ENCODE measurements around the gene OBP2A. TPM values are rescaled to one million over a fixed set of nuclear protein-coding genes. Genes with fewer than 3 reads are reported as not detected.
"Not testable (repeated sequence)": the region's sequence is repeated elsewhere in the genome, so short reads cannot be mapped to it uniquely, and the experiment has no call there.

OBP2A gene, protein sequence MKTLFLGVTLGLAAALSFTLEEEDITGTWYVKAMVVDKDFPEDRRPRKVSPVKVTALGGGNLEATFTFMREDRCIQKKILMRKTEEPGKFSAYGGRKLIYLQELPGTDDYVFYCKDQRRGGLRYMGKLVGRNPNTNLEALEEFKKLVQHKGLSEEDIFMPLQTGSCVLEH
- total RNA-seq (2014; rRNA removed; shearing (Covaris generic)) = not detected in 2 replicates

DNA sequence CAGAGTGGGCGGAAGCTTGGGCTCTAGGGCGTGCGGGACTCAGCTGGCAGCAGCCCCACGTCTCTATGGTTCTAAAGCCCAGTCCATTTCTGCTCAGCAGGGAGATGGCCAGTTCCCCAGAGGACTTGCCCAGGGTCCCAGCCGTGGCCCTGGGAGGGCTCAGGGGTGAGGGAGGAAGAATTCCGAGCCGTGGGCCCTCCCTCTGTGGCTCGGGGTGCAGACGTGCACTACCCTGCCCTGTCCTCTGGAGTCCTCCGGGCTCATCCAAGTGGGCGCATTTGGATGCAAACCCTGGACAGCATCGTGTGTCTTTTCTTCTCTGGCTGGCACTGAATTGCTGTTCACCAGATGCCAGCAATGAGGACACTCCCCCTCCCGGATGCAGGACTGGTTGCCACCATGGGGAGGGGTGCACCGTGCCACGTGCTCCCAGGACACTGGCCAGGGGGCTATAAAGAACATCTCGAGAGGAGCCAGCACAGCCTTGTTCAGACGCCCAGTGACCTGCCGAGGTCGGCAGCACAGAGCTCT is at the start of gene OBP2A:
Gene OBP2A (plus strand): TSS at position 481 of the 531 bp plus-strand sequence. CDS start 55 bp downstream, outside the sequence.
- not testable (repeated sequence) for DNase-seq (ENCODE audit: low spot score)

DNA sequence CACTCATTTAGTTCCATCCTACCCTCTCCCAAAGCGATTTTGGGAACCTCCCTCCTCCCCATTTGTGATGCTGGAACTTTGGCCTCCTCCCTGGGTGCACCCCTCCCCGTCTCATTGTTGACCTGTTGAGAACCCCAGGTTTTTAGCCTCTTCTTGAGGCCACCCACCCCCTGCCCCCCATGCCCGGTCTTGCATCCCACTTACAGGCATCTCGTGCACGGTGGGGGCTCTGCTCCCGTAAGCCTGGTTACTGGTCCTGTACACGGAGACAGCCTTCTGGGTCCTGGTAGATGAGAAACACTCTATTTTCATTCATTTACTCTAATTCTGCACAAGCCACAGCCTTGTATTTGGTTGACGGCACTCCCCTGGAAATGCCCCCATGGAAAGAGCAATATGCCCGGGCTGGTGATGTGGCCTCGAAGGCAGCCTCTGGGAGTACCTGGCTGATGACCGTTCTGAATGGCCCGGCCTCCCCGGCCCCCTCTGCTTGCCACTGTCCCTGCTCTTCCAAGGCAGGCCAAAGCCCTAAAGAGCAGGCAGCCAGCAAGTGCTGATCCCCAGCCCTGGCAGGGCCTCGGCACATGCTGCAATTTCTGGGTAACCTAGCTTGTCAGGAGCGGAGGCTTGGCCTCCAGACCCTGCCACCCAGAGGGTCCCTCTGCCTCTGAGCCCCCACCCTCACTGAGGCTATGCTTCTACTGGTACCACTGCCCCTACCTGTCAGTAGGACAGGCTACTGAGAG is 47.4 kb upstream of the OBP2A start:
- DNase-seq (ENCODE audit: low spot score) = no peak

DNA sequence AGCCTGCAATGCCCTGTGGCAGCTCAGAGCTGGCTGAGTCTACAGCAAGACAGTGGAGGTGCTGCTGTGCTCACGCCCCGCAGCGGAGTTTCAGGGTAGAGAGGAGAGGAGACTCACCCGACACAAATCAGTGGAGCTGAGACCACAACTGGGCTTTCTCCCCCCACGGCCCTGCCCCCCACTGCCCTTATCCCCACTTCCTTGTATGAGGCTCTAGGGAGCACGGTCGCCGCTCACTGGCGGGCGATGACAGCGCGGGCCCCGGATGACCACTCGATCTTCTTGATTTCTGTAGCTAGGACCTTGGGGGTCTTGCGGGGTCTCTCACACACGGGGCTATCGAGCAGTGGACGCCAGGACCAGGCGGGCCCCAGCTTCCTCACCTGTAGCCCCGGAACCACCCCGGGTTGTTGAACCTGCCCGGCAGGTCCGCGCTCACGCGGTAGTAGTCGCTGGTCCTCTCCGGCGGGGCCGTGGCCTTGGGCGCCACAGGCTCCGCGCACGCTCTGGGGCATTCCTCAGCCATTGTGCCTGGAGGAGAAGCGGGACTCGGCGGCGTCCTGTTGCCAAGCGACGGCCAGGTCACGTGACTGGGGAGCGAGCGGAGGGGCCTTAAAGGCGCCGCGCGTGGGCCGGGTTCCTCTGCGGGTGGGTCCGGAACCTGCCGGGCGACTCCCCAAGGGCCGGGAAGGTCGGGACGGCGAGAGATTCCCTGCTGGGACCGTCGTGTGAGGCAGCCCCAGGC is 46.4 kb upstream of the OBP2A start:
- DNase-seq (ENCODE audit: low spot score) = peak; percentile 87

DNA sequence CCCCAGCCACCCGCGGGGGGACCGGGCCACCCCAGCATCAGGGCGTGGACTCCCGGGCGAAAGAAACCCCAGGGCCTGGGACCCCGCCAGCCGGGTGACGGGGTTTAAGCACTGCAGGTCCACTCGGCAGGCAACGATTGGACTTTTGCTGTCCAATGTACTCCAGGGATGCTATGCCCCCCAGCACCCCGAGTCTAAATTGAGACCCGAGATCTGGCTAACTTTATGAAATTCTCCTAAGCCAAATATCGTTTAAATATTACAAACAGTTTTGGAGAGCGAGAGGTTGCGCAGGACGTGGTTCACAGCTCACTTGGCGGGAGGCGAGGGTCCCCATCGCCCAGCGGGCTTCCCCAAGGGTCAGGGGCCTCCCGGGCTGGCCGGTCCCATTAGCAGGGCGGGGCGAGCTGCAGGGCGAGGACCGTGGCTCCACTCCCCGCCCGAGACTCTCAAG is 45.8 kb upstream of the OBP2A start:
- DNase-seq (ENCODE audit: low spot score) = peak; percentile 27

DNA sequence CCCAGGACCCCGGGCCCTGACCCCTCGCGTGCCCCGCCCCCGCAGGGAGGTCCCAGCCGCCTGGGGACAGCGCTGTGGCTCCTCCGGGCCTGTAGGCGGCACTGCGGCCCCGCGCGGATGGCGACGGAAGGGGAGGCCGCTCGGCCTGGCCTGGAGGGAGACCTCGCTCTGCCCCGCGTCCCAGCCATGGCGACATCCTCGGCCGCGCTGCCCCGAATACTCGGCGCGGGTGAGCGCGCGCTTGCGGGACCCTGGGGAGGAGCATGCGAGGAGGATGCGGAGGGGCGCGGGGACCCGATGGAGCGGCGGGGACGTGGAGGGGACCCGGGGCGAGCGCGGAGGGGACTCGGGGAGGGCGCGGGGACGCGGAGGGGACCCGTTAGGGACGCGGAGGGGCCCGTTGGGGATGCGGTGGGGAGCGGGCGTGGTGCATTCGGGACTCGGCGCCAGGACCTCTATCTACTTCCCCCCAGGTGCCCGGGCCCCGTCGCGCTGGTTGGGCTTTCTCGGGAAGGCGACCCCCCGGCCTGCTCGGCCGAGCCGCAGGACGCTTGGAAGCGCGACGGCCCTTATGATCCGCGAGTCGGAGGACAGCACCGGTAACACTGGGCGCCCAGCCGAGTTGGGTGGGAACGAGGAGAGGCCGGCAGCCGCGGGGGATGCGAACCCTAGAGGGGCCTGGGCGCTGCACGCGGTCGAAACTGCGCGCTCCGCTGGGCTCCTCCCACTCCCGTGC is 45.2 kb upstream of the OBP2A start, which contains the start of gene MRPS2:
Gene MRPS2 (plus strand): TSS at position 158 of the 736 bp plus-strand sequence. CDS start 29 bp downstream, at position 187.
- DNase-seq (ENCODE audit: low spot score) = peak; percentile 80

DNA sequence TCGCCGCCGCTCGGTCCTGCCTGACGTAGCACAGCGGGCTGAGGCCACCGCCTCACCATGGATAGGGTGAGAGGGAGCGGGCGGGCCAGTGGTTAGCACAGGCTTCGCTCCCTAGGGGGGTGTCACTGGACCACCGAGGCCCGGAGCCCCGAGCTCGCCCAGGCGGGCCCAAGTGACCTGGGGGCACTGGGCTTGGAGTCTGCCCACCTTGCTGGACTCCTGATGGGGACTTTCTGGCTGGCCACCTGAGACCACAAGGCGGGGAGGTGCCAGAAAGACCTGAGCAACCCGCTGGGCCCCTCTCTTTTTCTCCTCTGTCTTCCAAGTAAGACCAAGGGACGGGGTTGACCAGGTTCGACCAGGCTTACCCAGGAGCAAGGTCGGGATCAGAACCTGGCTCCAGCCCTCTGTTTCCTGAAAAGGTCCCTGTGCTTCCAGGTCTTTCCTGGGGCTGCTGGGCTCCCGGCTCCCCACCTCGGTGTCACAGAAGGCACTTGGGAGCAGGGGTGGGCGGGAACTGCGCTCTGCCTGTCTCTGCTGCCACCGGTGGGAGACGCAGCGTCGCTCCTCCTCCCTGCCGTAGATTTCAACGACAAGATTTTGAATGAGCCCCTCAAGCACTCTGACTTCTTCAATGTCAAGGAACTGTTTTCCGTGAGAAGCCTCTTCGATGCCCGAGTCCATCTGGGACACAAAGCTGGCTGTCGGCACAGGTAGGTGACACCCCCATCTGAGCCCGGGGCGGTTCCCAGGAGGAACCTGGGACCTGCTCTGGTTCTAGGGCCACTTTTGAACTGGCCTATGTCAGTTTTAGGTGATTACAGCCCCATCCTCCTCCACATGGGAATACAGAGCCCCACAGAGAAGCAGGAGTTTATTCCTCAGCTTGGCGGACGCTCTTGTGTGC is 44.4 kb upstream of the OBP2A start:
- no peak for DNase-seq (ENCODE audit: low spot score)

DNA sequence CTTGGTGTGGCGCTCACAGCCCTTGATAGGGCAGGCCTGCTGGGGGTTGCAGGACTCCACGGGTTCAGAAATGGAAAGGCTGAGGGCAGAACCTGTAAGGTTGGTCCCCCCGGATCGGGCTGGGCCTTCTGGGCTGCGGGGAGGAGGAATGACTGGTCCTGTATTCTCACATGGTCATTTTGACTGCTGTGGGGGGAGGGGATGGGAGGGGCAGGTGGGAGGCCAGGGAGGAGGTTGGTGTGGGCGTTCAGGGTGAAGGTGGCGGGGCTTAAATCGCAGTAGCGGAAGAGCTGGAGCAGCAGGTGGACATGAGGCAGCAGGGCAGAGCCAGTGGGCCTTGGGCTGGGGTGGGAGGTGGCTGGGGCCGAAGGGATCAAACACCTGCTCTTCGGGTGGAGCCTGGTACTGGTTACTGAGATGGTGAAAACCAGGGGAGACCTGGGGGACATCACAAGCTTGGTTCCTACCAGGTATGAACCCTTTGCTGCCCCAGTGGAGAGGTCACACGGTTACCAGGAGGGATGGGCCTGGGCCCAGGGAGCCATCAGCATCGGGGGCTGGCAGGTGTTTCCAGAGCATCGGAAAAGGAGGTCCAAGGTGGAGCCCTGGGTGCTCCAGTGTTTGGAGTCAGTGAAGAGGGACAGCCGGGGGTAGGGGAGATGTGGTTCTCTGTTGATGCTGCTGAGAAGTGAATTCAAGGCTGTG is 43.6 kb upstream of the OBP2A start:
- DNase-seq (ENCODE audit: low spot score) = no peak

DNA sequence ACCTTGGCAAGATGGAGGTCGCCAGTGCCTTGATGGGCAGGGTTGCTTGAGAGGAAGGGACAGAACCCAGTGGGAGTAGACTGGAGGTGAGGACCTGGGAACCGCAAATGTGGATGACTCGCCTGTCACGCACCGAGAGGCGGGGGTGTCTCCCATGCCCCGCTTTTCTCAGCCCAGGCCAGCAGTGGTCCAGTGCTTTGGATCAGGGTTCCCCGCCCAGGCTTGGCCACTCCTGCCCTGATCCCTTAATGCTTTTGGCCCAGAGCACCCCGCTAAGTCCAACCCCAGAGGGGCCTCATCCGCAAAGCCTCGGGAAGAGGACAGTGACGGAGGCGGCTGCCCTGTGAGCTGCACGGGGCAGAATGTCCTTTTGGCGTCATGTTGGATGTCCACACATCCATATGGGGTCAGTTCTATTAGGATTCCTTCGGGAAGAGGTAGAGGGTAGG is 43.0 kb upstream of the OBP2A start:
- no peak for DNase-seq (ENCODE audit: low spot score)

DNA sequence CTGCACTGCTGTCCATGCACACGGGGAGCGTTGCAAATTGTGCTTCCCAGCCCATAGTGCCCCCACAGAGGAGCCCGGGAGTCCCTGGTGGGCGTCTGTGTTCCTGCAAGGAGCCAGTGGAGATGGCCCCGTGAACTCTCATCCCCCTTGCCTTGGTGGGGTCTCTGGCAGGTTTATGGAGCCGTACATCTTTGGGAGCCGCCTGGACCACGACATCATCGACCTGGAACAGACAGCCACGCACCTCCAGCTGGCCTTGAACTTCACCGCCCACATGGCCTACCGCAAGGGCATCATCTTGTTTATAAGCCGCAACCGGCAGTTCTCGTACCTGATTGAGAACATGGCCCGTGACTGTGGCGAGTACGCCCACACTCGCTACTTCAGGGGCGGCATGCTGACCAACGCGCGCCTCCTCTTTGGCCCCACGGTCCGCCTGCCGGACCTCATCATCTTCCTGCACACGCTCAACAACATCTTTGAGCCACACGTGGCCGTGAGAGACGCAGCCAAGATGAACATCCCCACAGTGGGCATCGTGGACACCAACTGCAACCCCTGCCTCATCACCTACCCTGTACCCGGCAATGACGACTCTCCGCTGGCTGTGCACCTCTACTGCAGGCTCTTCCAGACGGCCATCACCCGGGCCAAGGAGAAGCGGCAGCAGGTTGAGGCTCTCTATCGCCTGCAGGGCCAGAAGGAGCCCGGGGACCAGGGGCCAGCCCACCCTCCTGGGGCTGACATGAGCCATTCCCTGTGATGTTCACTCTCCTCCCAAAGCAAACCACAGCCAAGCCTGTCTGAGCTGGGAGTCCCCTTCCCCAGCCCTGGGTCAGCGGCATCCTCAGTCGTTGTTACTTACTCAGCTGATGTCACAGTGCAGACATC is 42.3 kb upstream of the OBP2A start:
- no peak for DNase-seq (ENCODE audit: low spot score)

DNA sequence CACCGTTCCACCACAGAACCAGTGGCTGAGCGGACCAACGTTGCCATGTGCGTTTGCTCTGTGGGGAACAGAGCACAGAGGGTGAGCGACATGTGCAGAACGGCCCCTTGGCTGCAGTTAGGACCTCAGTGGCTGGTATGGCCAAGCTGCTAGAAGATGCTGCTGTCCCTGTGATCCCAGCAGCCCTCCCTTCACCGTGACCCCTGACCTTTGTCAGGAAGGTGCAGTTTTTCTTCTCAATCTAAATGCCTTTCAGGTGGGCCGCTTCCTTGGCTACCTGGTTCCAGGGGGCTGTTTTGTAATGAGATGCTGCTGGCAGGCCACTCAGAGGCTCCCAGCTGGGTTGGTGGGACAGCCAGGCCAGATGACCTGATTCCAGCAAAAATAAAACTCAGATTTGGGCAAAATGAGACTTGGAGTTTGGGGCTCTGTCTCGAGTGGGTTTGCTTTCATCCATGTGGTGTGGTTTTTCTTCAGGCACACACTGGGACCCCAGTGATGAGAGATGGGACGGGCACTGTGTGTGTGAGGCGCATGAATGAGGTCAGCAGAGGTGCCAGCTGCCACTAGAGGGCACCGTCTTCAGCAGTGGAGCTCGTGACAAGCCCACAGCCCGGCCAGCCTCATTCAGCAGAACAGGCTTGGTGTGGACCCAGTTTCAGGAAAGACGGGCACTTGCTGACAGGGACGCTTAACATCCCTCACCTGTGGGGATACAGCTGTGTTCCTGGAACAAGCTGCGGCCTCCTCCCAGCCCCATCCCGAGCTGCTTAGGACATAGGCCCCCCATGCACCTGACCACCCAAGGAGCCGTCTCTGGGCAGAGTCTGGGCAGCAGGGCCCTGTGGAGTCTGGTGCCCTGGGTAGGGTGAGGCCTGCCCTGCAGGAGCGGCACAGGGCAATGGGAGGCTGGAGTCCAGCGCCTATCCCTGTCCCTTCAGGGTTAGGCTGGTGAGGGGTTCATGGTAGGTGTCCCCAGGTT is 41.4 kb upstream of the OBP2A start:
- DNase-seq (ENCODE audit: low spot score) = peak; percentile 71

DNA sequence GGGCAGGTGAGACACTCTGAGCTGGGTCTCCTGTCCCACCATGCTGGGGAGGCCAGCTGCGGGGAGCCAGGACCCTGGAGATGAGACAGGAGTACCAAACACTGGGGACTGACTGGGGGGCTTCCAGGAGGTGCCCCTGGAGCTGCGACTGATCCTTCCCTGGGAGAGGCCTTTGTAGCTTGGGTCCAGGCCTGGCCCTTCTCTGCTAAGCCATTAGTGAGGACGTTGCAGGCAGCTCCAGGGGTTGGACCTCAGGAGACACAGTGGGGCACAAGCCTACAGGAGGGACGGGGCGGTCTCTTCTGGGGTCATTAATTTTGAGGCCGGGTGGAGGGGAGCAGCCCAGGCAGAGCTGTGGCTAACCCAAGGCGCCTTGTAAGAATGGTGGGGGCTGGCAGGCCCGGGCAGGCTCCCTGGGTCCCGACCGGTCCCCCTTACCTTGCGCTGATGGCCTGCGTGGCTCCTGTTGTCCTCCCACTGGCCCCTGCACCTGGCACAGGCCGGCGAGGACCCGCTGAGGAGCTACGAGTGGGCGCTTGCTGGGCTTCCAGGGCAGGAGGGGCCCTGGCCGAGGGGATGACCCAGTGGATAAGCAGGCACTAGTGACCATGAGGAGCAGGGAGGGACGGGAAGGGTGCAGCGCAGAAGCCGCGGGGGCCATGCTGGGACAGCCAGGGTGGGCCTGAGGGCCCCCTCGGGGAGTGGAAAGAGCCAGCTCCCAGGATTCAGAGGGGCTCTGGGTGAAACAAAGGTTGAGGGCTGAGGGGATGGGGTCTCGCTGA is 40.3 kb upstream of the OBP2A start:
- DNase-seq (ENCODE audit: low spot score) = no peak

DNA sequence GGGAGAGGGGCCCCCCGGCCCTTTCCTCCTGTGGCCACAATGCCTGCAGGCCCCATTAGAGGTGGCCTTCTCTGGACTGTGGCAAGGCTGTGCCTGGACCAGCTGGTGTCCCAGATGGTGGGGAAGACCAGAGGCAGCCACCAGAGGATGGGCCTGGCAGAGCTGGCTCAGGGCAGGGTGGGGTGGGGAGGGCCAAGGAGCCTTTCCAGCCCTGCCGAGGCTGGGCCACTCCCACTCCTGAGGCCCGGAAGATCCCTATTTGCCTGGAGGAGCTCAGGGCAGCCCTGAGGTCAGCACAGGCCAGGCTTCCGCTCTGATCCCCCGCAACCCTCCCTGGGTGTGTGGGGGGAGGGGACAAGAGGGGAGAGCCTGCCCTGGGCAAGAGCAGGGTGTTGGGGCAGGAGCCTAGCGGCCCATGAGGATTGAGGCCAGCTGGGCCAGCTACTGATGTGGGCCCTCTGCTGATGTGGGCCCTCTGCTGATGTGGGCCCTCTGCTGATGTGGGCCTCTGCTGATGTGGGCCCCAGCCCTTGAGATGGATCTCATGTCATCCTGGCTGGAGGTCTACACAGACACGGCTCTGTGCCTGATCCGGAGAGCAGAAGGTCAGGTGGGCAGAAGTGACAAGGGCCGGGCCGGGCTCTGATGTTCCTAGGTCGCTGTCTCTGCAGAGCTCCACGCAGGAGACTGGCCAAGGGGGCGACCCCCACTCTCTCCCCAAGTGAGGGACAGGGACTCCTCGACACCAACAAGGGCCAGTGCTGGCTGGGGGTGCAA is 39.4 kb upstream of the OBP2A start:
- DNase-seq (ENCODE audit: low spot score) = peak; percentile 21

DNA sequence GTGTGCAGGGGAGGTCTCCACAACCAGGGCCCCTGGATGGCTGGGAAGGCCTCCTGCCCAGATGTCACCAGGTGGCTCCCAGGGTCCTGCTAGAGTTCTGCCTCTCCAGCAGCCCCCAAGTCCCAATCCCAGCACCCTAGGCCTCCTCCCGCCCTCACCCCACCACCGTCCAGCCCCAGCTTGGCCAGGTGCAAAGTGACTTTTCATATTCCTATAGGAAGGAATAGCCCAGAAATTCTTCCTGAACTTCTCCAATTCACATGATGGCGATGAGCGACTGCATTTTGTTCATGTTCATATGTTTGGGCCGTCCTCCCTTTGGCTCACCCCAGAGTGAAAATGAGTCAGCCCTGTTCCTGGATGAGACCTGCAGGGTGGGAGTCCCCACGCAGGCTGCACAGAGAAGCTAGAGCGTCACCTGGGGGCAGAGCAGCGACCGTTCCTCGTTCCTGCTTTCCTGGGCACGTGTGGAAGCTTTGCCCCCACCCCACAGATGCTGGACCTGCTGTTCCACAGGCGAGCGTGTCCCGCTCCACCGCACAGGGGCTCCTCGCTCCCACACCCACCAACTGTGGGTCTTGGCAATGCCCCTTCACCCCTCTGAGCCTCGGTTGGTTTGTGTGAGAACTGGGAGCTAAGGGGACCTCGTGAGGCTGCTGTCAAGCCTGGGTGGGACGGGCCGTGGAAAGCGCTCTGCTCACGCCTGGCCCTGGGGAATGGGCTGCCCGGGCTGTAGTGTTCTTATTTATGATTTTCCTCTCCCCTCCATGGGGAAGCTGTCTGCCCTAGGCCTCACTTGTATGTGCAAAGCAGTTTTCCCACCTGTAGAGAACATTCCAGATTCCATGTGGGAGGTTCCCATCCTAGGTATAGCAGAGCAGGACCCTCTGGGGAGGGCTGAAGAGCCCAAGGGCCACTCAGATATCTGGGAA is 38.6 kb upstream of the OBP2A start:
- no peak for DNase-seq (ENCODE audit: low spot score)

DNA sequence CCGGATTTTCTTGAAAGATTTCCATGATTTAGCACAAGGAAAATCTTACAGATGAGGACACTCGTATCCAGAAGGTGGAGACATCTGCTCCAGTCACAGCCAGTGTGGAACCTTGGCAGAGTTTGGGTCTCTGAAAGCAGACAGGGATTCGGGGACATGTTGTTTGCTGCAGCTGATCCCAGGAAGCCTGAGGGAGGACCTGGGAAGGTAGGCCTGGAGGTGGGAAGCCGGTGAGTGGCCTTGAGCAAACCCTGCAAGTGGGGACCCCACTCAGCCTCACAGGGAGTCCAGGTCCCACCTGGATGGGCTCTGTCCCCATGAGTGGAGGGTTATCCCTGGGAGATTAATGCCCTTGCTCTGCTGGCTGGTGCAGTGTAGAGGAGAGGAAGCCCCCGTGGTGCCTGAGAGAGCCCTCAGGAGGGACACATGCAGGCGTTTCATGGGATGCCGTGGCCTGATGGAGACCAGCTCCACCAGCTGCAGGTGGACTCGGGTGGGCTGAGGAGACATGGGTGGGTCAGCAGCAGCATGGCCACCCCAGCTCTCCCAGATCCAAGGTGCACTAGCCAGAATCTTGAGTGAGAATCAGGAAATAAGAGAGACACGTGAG is 37.6 kb upstream of the OBP2A start:
- DNase-seq (ENCODE audit: low spot score) = no peak
